Left renal cortex interstitium (tissue), 4 donors: ENCODE data around the gene POMGNT2. TPM values are rescaled to one million over a fixed set of nuclear protein-coding genes. Genes with fewer than 3 reads are reported as not detected.
"Not testable (repeated sequence)": the region's sequence is repeated elsewhere in the genome, so short reads cannot be mapped to it uniquely, and the experiment has no call there.

ENCODE experiments used
- DNase-seq, 4 donors: peaks; one replicate each; pipeline ENCODE4 v3.0.0-alpha.2; 2013; ENCODE audit warnings: low read depth in 4 of 4, low spot score in 2 of 4, missing footprints in 1 of 4
- polyA plus RNA-seq, 4 donors: library from polyadenylated mRNA; unstranded; fragments of 120-200 nt; gene quantifications; one replicate each; pipeline ENCODE4 v1.2.1, GENCODE V29; 2013; ENCODE audit not compliant: insufficient read length in 4 of 4

Gene POMGNT2
- polyA plus RNA-seq, 4 donors: 20.3 to 26.0 (median 22.7) TPM

- no peak for DNase-seq
Observed at GRCh38 chr3:43077261-43077660, 28.6 kb downstream of the POMGNT2 start.

- DNase-seq: no peak
Observed at GRCh38 chr3:43076857-43077256, 29.0 kb downstream of the POMGNT2 start.

- no peak for DNase-seq
Observed at GRCh38 chr3:43075904-43076661, 29.8 kb downstream of the POMGNT2 start.

GRCh38 chr3:43074901-43075689 lies 30.8 kb downstream of the POMGNT2 start:
- no peak for DNase-seq

- no peak for DNase-seq
Observed at GRCh38 chr3:43074482-43074881, 31.4 kb downstream of the POMGNT2 start.

GRCh38 chr3:43073836-43074220 lies 32.1 kb downstream of the POMGNT2 start:
- DNase-seq: no peak

- DNase-seq: no peak
Observed at GRCh38 chr3:43073116-43073835, 32.6 kb downstream of the POMGNT2 start.

- DNase-seq: no peak
Observed at GRCh38 chr3:43072361-43072760, 33.5 kb downstream of the POMGNT2 start.

GRCh38 chr3:43071313-43071893 lies 34.5 kb downstream of the POMGNT2 start:
- no peak for DNase-seq

- DNase-seq: not testable (repeated sequence)
Observed at GRCh38 chr3:43070670-43071069, 35.2 kb downstream of the POMGNT2 start.

GRCh38 chr3:43063114-43063513 lies 42.8 kb downstream of the POMGNT2 start:
- no peak for DNase-seq

GRCh38 chr3:43062564-43063040 lies 43.3 kb downstream of the POMGNT2 start:
- DNase-seq: no peak

- no peak for DNase-seq
Observed at GRCh38 chr3:43062040-43062563, 43.8 kb downstream of the POMGNT2 start.

- no peak for DNase-seq
Observed at GRCh38 chr3:43061101-43061895, 44.6 kb downstream of the POMGNT2 start.

GRCh38 chr3:43059456-43059855 lies 46.4 kb downstream of the POMGNT2 start:
- no peak for DNase-seq

GRCh38 chr3:43055806-43056770 lies 49.8 kb downstream of the POMGNT2 start:
- DNase-seq: no peak

GRCh38 chr3:43055393-43055792 lies 50.5 kb downstream of the POMGNT2 start:
- no peak for DNase-seq

- no peak for DNase-seq
Observed at GRCh38 chr3:43054754-43055153, 51.1 kb downstream of the POMGNT2 start.

- no peak for DNase-seq
Observed at GRCh38 chr3:43053291-43053690, 52.6 kb downstream of the POMGNT2 start.
